ENCODE measurements around the gene CCDC28A.
A peak's percentile ranks its signal among the peaks of the same experiment; 100 is the strongest.

Gene CCDC28A

DNA sequence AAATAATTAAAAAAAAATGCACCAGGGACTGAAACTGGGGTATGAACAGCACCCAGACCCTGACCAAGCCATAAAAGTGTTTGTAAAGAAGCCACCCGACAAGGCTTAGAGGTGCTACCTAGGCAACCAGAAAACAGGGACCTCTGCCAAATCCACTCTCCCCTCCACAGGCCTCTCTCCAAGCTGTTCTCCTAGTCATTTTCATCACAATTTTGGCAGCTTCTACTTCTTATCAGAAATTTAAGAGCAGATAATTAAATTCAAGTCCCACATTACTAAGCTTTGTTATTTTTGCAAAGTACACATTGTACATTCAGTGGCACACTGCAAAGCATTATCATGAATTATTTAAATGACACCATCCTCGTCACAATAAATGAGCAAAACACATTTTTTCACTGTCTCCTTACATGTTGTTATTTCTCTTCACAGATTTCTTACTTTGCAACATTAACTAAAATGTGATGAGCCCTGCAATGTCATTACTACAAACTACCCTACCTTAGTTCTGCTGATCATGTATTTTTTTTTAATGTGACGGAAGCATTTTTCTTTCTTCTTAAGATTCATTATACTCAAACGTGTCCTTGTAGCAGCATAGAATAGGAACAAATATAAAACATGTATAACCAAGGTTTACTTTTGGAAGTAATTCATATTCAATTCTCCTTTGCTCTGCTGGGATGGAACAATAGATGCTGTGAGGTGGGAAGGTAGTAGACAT lies 60.4 kb downstream of the CCDC28A start:
- DNase-seq (ENCODE audit: low spot score), result peak; percentile 12

DNA sequence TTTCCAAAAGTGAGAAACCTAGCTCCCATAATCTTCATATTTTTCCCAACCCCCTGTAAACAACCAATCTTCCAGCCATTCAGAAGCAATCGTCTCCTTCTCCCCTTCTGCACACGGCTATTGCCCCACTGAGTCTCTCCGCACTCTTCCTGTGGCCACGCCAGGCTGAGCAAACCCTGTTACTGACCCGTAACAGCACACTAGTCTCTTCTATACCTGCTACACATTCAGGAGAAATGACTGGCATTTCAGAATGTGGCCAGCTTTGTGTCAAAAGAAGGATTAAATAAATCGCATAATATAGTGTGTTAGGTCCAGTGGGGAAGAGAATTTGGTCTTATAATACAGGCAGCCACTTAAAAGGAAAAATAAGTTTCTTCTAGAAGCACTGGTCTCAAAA lies 63.7 kb downstream of the CCDC28A start:
- no peak for DNase-seq (ENCODE audit: low spot score)
